Left colon (tissue), 2 donors: ENCODE results near the gene RCBTB2. TPM values are rescaled to one million over a fixed set of nuclear protein-coding genes. Genes with fewer than 3 reads are reported as not detected.

ENCODE experiments used
- total RNA-seq, 2 donors: library from RNA; stranded (reverse); fragmentation: NEBNext Ultra II Directional; extraction: Animal tissue kit (Norgen Biotek cat#: 25700); gene quantifications; one replicate each; pipeline ENCODE4 v1.2.1, GENCODE V29; 2021
- donor health status: DM: no; HTN: no; CAD: no.
- donor health status: DM: yes; HTN: yes; CAD: no.

Gene RCBTB2
- total RNA-seq, 2 donors from 2014 or later, result 4.6 to 6.7 TPM

Other genes starting within 250 kb of the RCBTB2 start
- gene RB1, start 229.3 kb downstream of the RCBTB2 start, total RNA-seq, result 10 to 100 TPM; 23.0 to 26.3 TPM
- 10 to 100 TPM in 1 of 2 donors, 1 to 10 TPM in 1; 7.6 to 16.4 TPM for gene LPAR6, start 120.0 kb downstream of the RCBTB2 start, total RNA-seq
- under 1 TPM; 0.27 to 0.36 TPM for gene CYSLTR2, start 120.8 kb upstream of the RCBTB2 start, total RNA-seq